ENCODE measurements around the gene SVIL.

DNA sequence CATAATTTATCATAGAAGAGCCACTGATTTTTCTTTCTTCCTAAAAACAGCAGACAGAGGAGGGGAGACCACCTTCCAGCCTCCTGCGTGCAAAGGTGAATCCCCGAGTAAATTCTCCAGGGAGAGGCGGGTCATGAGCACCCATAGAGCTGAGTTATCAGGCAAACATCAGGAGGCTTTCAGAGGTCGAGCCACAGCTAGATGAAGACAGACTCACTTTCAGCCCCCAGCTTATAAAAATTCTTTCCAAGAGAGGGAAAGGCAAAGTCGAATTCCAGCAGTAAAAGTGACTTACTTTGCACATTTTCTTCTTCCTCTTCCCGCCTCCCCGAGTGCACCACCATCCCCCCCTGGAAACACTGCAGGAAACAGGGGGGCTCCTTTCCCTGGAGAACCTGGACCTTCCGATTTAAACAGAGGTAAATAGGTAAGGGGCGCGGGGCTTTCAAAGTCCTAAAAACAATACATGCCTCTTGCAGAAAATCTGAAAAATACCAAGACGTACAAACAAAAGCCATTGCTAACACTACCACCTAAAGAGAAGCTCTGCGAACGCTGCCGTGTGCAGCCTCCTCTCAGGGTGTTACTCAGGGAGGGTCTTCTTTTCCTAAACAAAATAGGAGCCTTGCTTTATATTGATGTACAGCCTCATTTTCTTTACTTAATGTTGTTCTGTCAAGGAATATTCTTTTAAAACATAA is 163.8 kb downstream of the SVIL start:
- TF ChIP-seq, protein P1, sequence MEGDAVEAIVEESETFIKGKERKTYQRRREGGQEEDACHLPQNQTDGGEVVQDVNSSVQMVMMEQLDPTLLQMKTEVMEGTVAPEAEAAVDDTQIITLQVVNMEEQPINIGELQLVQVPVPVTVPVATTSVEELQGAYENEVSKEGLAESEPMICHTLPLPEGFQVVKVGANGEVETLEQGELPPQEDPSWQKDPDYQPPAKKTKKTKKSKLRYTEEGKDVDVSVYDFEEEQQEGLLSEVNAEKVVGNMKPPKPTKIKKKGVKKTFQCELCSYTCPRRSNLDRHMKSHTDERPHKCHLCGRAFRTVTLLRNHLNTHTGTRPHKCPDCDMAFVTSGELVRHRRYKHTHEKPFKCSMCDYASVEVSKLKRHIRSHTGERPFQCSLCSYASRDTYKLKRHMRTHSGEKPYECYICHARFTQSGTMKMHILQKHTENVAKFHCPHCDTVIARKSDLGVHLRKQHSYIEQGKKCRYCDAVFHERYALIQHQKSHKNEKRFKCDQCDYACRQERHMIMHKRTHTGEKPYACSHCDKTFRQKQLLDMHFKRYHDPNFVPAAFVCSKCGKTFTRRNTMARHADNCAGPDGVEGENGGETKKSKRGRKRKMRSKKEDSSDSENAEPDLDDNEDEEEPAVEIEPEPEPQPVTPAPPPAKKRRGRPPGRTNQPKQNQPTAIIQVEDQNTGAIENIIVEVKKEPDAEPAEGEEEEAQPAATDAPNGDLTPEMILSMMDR (IDR thresholded peaks at IDR 0.05 in 8 of 11, conservative IDR thresholded peaks at IDR 0.05 in 3 of 11), result no peak
- TF ChIP-seq POLR2AphosphoS5 (IDR thresholded peaks at IDR 0.05), result no peak

Data from spleen (tissue), 7 donors.